Fibroblast of lung (primary cell): ENCODE measurements around the gene GCSAM.
"Not testable (repeated sequence)": the region's sequence is repeated elsewhere in the genome, so short reads cannot be mapped to it uniquely, and the experiment has no call there.

Experiments
- EZH2 ChIP-seq: IDR thresholded peaks from 2 replicates; pipeline ENCODE4 v1.5.1; 2012; ENCODE audit warnings: low read length, control low read depth, mild to moderate bottlenecking; ENCODE audit errors: missing control alignments
- TF ChIP-seq, protein P1 (sequence below), 2 donors: IDR thresholded peaks in 1 of 2; conservative IDR thresholded peaks in 1 of 2; 1 replicate in 1 of 2; 2 replicates in 1 of 2; pipeline ENCODE4 v1.5.1; 2011 to 2012; ENCODE audit warnings: low read length in 2 of 2, control low read depth in 1 of 2, inconsistent platforms in 1 of 2, low read depth in 1 of 2, mild to moderate bottlenecking in 1 of 2

DNA sequence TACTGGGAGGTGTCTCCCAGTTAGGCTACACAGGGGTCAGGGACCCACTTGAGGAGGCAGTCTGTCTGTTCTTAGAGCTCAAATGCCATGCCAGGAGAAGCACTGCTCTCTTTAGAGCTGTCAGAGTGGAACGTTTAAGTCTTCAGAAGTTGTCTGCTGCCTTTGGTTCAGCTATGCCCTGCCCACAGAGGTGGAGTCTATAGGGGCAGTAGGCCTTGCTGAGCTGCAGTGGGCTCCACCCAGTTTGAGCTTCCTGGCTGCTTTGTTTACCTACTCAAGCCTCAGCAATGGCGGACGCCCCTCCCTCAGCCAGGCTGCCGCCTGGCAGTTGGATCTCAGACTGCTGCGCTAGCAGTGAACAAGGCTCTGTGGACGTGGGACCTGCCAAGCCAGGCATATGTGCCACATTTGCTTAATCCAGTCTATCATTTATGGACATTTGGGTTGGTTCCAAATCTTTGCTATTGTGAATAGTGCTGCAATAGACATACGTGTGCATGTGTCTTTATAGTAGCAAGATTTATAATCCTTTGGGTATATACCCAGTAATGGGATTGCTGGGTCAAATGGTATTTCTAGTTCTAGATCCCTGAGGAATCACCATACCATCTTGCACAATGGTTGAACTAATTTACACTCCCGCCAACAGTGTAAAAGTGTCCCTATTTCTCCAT lies 60.5 kb downstream of the GCSAM start:
- TF ChIP-seq, protein P1, sequence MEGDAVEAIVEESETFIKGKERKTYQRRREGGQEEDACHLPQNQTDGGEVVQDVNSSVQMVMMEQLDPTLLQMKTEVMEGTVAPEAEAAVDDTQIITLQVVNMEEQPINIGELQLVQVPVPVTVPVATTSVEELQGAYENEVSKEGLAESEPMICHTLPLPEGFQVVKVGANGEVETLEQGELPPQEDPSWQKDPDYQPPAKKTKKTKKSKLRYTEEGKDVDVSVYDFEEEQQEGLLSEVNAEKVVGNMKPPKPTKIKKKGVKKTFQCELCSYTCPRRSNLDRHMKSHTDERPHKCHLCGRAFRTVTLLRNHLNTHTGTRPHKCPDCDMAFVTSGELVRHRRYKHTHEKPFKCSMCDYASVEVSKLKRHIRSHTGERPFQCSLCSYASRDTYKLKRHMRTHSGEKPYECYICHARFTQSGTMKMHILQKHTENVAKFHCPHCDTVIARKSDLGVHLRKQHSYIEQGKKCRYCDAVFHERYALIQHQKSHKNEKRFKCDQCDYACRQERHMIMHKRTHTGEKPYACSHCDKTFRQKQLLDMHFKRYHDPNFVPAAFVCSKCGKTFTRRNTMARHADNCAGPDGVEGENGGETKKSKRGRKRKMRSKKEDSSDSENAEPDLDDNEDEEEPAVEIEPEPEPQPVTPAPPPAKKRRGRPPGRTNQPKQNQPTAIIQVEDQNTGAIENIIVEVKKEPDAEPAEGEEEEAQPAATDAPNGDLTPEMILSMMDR (conservative IDR thresholded peaks at IDR 0.05 in 1 of 2, IDR thresholded peaks at IDR 0.05 in 1 of 2; ENCODE audit: low read depth in 1 of 2, low read length in 2 of 2): not testable (repeated sequence)
- not testable (repeated sequence) for TF ChIP-seq EZH2
